GM18519 (cell line): ENCODE results near the gene VPS52.
"Not testable (repeated sequence)": the region's sequence is repeated elsewhere in the genome, so short reads cannot be mapped to it uniquely, and the experiment has no call there.

ENCODE experiments used
- ATAC-seq: cut with Tn5 transposase; IDR thresholded peaks from one replicate; pipeline ENCODE4 v1.9.1; 2021; ENCODE audit warnings: mild to moderate bottlenecking, moderate library complexity; ENCODE audit not compliant: unreplicated experiment, low FRiP score

Gene VPS52

GRCh38 chr6:33251395-33252012, 20.2 kb downstream of the VPS52 start:
- no peak for ATAC-seq

- no peak for ATAC-seq
Observed at GRCh38 chr6:33250731-33251130, 20.9 kb downstream of the VPS52 start.

- no peak for ATAC-seq
Observed at GRCh38 chr6:33249732-33250630, 21.7 kb downstream of the VPS52 start.

GRCh38 chr6:33248932-33249731, 22.5 kb downstream of the VPS52 start:
- peak; percentile 89 for ATAC-seq

- ATAC-seq = no peak
Observed at GRCh38 chr6:33248643-33248931, 23.1 kb downstream of the VPS52 start.

- no peak for ATAC-seq
Observed at GRCh38 chr6:33247977-33248642, 23.6 kb downstream of the VPS52 start.

GRCh38 chr6:33243476-33243875, 28.2 kb downstream of the VPS52 start:
- ATAC-seq = no peak

GRCh38 chr6:33241968-33242367, 29.7 kb downstream of the VPS52 start:
- no peak for ATAC-seq

GRCh38 chr6:33237741-33238140, 33.9 kb downstream of the VPS52 start:
- ATAC-seq = no peak

GRCh38 chr6:33236852-33237251, 34.8 kb downstream of the VPS52 start:
- no peak for ATAC-seq

GRCh38 chr6:33236328-33236727, 35.3 kb downstream of the VPS52 start:
- ATAC-seq = no peak

GRCh38 chr6:33235221-33235634, 36.4 kb downstream of the VPS52 start:
- no peak for ATAC-seq

- ATAC-seq = not testable (repeated sequence)
Observed at GRCh38 chr6:33226503-33227120, 45.1 kb downstream of the VPS52 start.

- no peak for ATAC-seq
Observed at GRCh38 chr6:33217681-33218080, 54.0 kb downstream of the VPS52 start.

GRCh38 chr6:33217246-33217645, 54.4 kb downstream of the VPS52 start:
- ATAC-seq = no peak

GRCh38 chr6:33216117-33216649, 55.5 kb downstream of the VPS52 start:
- no peak for ATAC-seq

- no peak for ATAC-seq
Observed at GRCh38 chr6:33215271-33216116, 56.2 kb downstream of the VPS52 start.

- no peak for ATAC-seq
Observed at GRCh38 chr6:33213989-33214335, 57.7 kb downstream of the VPS52 start.
